PFSK-1 (cell line): ENCODE results near the gene REV3L.

Experiments
- POLR2AphosphoS5 ChIP-seq: IDR thresholded peaks from 2 replicates; pipeline ENCODE4 v1.6.1; 2012; ENCODE audit warnings: low read depth, mild to moderate bottlenecking, control low read depth, low read length, moderate library complexity
- REST ChIP-seq, 2 experiments: IDR thresholded peaks; 2 replicates each; pipeline versions ENCODE4 v1.6.1 to v1.8.0; 2011 to 2012; ENCODE audit warnings: low read depth in 2 of 2, low read length in 2 of 2, control low read depth in 1 of 2, inconsistent platforms in 1 of 2, mild to moderate bottlenecking in 1 of 2, moderate library complexity in 1 of 2; ENCODE audit not compliant: insufficient read depth in 1 of 2
- TAF1 ChIP-seq: IDR thresholded peaks from 2 replicates; pipeline ENCODE4 v1.6.1; 2012; ENCODE audit warnings: low read length, control low read depth, borderline replicate concordance; ENCODE audit not compliant: insufficient read depth

DNA sequence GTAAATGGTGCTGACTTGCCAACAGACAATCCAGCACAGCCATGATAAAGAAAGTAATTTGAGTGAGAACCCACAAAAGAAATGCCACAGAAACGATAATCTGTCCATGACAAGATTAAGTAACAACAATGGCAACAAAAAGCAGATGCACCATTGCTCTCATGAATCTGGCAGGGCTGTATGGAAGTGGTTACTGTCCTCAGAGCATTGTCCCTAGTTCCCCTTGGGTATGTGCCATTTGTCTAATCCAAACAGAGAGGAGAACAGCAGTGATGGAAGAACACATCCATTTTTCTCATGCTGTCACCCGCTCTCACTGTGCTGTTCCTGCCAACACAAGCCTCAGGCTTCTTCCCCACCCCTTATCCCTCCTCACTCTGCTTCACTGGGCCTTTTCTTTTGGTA, 65.8 kb downstream of the REV3L start:
- no peak for TF ChIP-seq TAF1
- TF ChIP-seq POLR2AphosphoS5: no peak
- no peak for TF ChIP-seq REST (IDR thresholded peaks at IDR 0.05; ENCODE audit: insufficient read depth in 1 of 2, low read depth in 2 of 2, low read length in 2 of 2)
